HEK293T (cell line): ENCODE measurements around the gene TESK2.

Experiments used
- ARNT ChIP-seq: fragments of 450-650 bp; IDR thresholded peaks from 2 replicates; pipeline ENCODE4 v1.6.1; 2017; ENCODE audit warnings: mild to moderate bottlenecking
- BHLHE40 ChIP-seq: fragments of 450-650 bp; IDR thresholded peaks from 2 replicates; pipeline ENCODE4 v1.6.1; 2016; ENCODE audit warnings: mild to moderate bottlenecking, moderate library complexity, borderline replicate concordance
- ELF4 ChIP-seq: fragments of 450-650 bp; IDR thresholded peaks from 2 replicates; pipeline ENCODE4 v1.6.1; 2017; ENCODE audit warnings: antibody characterized with exemption
- FOXA1 ChIP-seq: fragments of 450-650 bp; IDR thresholded peaks from 2 replicates; pipeline ENCODE4 v1.6.1; 2016; ENCODE audit warnings: mild to moderate bottlenecking
- FOXK2 ChIP-seq: fragments of 450-650 bp; IDR thresholded peaks from 2 replicates; pipeline ENCODE4 v1.6.1; 2016; ENCODE audit warnings: mild to moderate bottlenecking
- FOXM1 ChIP-seq: fragments of 450-650 bp; IDR thresholded peaks from 2 replicates; pipeline ENCODE4 v1.6.1; 2017; ENCODE audit warnings: mild to moderate bottlenecking, borderline replicate concordance
- HDGF ChIP-seq: fragments of 450-650 bp; IDR thresholded peaks from 2 replicates; pipeline ENCODE4 v1.6.1; 2017; ENCODE audit warnings: antibody characterized with exemption, borderline replicate concordance
- L3MBTL2 ChIP-seq: fragments of 450-650 bp; conservative IDR thresholded peaks from 2 replicates; pipeline ENCODE4 v1.6.1; 2016; ENCODE audit warnings: mild to moderate bottlenecking
- LEF1 ChIP-seq: fragments of 450-650 bp; IDR thresholded peaks from 2 replicates; pipeline ENCODE4 v1.6.1; 2017; ENCODE audit warnings: mild to moderate bottlenecking, borderline replicate concordance
- NFRKB ChIP-seq: fragments of 450-650 bp; IDR thresholded peaks from 2 replicates; pipeline ENCODE4 v1.6.1; 2016; ENCODE audit warnings: mild to moderate bottlenecking, moderate library complexity
- SP1 ChIP-seq: fragments of 450-650 bp; IDR thresholded peaks from 2 replicates; pipeline ENCODE4 v1.6.1; 2017
- TARDBP ChIP-seq: fragments of 450-650 bp; IDR thresholded peaks from 2 replicates; pipeline ENCODE4 v1.6.1; 2016
- ZNF384 ChIP-seq: fragments of 450-650 bp; IDR thresholded peaks from 2 replicates; pipeline ENCODE4 v1.6.1; 2016

- TF ChIP-seq LEF1 (no peak), FOXK2 (no peak), ARNT (no peak), BHLHE40 (no peak), TARDBP (no peak), ZNF384 (no peak), ELF4 (no peak), FOXM1 (no peak), L3MBTL2 (no peak), NFRKB (no peak), SP1 (no peak), FOXA1 (no peak), HDGF (no peak)
Observed at GRCh38 chr1:45353685-45354084, 137.3 kb downstream of the TESK2 start.
